HG02798 (cell line): ENCODE data around the gene CD72.
"Not testable (repeated sequence)": the region's sequence is repeated elsewhere in the genome, so short reads cannot be mapped to it uniquely, and the experiment has no call there.

Source experiments
- ATAC-seq: cut with Tn5 transposase; IDR thresholded peaks from one replicate; pipeline ENCODE4 v1.9.1; 2021; ENCODE audit warnings: mild to moderate bottlenecking; ENCODE audit not compliant: unreplicated experiment, poor library complexity

The CD72 gene

GRCh38 chr9:35598866-35599590 is 19.2 kb downstream of the CD72 start:
- no peak for ATAC-seq

GRCh38 chr9:35596907-35597306 is 21.3 kb downstream of the CD72 start:
- not testable (repeated sequence) for ATAC-seq

- no peak for ATAC-seq
Observed at GRCh38 chr9:35594471-35594870, 23.7 kb downstream of the CD72 start.

GRCh38 chr9:35593581-35593980 is 24.6 kb downstream of the CD72 start:
- no peak for ATAC-seq

GRCh38 chr9:35588506-35588905 is 29.7 kb downstream of the CD72 start:
- ATAC-seq, result not testable (repeated sequence)

- ATAC-seq, result not testable (repeated sequence)
Observed at GRCh38 chr9:35584681-35585080, 33.5 kb downstream of the CD72 start.

GRCh38 chr9:35583521-35583920 is 34.7 kb downstream of the CD72 start:
- not testable (repeated sequence) for ATAC-seq

- ATAC-seq, result not testable (repeated sequence)
Observed at GRCh38 chr9:35579659-35580227, 38.5 kb downstream of the CD72 start.

- no peak for ATAC-seq
Observed at GRCh38 chr9:35579130-35579529, 39.1 kb downstream of the CD72 start.

- no peak for ATAC-seq
Observed at GRCh38 chr9:35577486-35577885, 40.7 kb downstream of the CD72 start.

- no peak for ATAC-seq
Observed at GRCh38 chr9:35575478-35575877, 42.7 kb downstream of the CD72 start.

GRCh38 chr9:35574578-35575122 is 43.6 kb downstream of the CD72 start:
- ATAC-seq, result no peak

- ATAC-seq, result no peak
Observed at GRCh38 chr9:35570709-35571504, 47.3 kb downstream of the CD72 start.

- peak; percentile 82 for ATAC-seq
Observed at GRCh38 chr9:35569206-35569605, 49.0 kb downstream of the CD72 start.

GRCh38 chr9:35568196-35568595 is 50.0 kb downstream of the CD72 start:
- ATAC-seq, result no peak

- ATAC-seq, result no peak
Observed at GRCh38 chr9:35566417-35566816, 51.8 kb downstream of the CD72 start.

- ATAC-seq, result no peak
Observed at GRCh38 chr9:35564658-35565061, 53.6 kb downstream of the CD72 start.

- ATAC-seq, result no peak
Observed at GRCh38 chr9:35563791-35564197, 54.4 kb downstream of the CD72 start.

GRCh38 chr9:35562895-35563780 is 55.1 kb downstream of the CD72 start:
- no peak for ATAC-seq
